T-helper 2 cell treated with Interferon-gamma antibody and Interleukin-4, amounts not matched to agents 5 μg/mL and 100 μg/mL, for 36 hours (primary cell): Measurements from ENCODE around the gene VAV1.

Source experiments
- DNase-seq: peaks from one replicate; pipeline ENCODE4 v3.0.0; 2021; ENCODE audit warnings: low spot score
- H3K27ac Mint-ChIP-seq: one replicate; pipeline ENCODE4 v1.8.0; 2021; ENCODE audit warnings: mild to moderate bottlenecking, mixed read lengths
- H3K27me3 Mint-ChIP-seq: one replicate; pipeline ENCODE4 v1.8.0; 2021; ENCODE audit warnings: low read depth, mixed read lengths
- H3K36me3 Mint-ChIP-seq: one replicate; pipeline ENCODE4 v1.8.0; 2021; ENCODE audit warnings: low read depth, mixed read lengths
- H3K4me1 Mint-ChIP-seq: one replicate; pipeline ENCODE4 v1.8.0; 2021; ENCODE audit warnings: low read depth, mixed read lengths
- H3K4me3 Mint-ChIP-seq: one replicate; pipeline ENCODE4 v1.8.0; 2022; ENCODE audit warnings: mild to moderate bottlenecking, moderate library complexity, mixed read lengths
- H3K9me3 Mint-ChIP-seq: one replicate; pipeline ENCODE4 v1.8.0; 2021; ENCODE audit warnings: mixed read lengths

Gene VAV1

DNA sequence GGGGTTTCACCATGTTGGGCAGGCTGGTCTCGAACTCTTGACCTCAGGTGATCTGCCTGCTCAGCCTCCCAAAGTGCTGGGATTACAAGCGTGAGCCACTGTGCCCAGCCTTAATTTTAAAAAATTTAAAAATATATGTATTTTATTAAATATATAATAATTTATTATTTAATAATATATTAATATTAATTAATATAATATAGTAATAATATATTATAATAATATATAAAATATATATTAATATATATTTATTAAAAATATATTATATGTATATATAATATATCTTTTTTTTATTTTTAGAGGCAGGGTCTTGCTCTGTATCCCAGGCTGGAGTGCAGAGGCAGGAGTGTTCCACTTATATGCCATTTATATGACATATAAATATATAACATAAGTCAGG is 61.9 kb downstream of the VAV1 start:
- peaks cover 64% of the 10 kb centered on the region for H3K36me3 Mint-ChIP-seq

GRCh38 chr19:6835501-6835900 is 63.0 kb downstream of the VAV1 start:
- Mint-ChIP-seq H3K9me3 (no peaks in the 10 kb centered on the region), H3K36me3 (peaks cover 59% of the 10 kb centered on the region), H3K27ac (no peak overlapping the region), H3K4me1 (peaks cover 18% of the 10 kb centered on the region), H3K27me3 (no peaks in the 10 kb centered on the region), H3K4me3 (no peak overlapping the region)
- no peak for DNase-seq

More for the DNA sequence above, 61.9 kb downstream of the VAV1 start:
- Mint-ChIP-seq H3K27ac (no peak overlapping the region), H3K27me3 (no peaks in the 10 kb centered on the region), H3K4me3 (no peak overlapping the region), H3K4me1 (peaks cover 18% of the 10 kb centered on the region), H3K9me3 (no peaks in the 10 kb centered on the region)
- DNase-seq: no peak

GRCh38 chr19:6837525-6837924 is 65.0 kb downstream of the VAV1 start:
- peaks cover 48% of the 10 kb centered on the region for H3K36me3 Mint-ChIP-seq
- H3K27ac Mint-ChIP-seq: peak overlapping the region; percentile 38
- DNase-seq: no peak
- peaks cover 17% of the 10 kb centered on the region for H3K4me1 Mint-ChIP-seq
- no peaks in the 10 kb centered on the region for H3K27me3 Mint-ChIP-seq
- no peaks in the 10 kb centered on the region for H3K9me3 Mint-ChIP-seq
- no peak overlapping the region for H3K4me3 Mint-ChIP-seq

DNA sequence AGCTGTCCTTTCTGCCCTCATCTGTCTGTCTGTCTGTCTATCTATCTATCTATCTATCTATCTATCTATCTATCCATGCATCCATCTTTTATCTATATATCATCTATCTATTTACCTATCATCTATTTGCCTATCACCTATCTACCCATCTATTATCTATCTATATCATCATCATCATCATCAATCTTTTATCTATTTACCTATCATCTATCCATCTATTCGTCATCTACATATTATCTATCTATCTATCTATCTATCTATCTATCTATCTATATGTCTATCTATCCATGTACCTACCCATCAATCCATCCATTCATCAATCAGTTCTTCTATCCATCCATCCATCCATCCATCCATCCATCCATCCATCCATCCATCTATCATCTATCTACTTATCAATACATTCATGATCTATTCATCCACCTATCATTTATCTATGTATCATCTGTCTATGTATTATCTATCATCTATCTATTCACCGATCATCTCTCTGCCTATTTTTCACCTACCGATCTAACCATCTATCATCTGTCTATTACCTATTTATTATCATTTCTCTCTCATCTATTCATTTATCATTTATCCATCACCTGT is 65.7 kb downstream of the VAV1 start:
- DNase-seq: no peak
- peaks cover 17% of the 10 kb centered on the region for H3K4me1 Mint-ChIP-seq
- H3K27me3 Mint-ChIP-seq: no peaks in the 10 kb centered on the region
- H3K36me3 Mint-ChIP-seq: peaks cover 45% of the 10 kb centered on the region
- no peak overlapping the region for H3K4me3 Mint-ChIP-seq
- no peaks in the 10 kb centered on the region for H3K9me3 Mint-ChIP-seq
- H3K27ac Mint-ChIP-seq: peak overlapping the region; percentile 8

DNA sequence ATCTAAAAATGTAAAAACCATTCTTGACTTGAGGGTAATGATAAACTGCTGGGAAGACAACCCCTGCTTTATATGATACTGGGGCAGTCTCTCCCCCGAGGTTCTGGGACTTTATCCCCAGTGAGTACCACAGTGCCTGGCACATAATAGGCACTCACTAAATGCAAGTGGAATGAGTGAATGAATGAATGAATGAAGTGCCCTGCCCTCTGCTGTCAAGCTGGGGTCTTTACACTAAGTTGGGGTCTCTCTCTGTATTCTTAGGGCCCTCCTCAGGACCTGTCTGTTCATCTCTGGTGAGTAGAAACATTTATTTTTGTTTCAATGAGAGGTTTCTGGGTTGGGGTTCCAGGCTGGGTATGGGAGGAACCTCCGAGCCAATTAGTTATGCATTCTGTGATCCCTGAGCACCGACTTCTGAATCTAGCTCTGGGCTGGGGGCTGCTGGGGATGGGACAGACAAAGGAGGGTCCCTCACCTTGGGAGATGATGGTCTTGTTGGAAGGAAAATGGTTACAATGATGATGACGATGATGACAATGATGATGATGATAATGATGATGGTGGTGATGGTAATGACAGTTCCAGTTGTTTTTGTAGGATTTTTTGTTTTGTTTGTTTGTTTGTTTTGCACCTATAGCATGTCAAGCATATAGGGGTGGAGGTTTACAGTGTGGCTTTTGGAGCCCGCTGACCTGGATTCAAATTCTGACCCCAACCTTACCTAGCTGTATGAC is 70.5 kb downstream of the VAV1 start:
- Mint-ChIP-seq H3K4me3 (no peak overlapping the region), H3K27ac (no peak overlapping the region), H3K36me3 (peaks cover 28% of the 10 kb centered on the region)

DNA sequence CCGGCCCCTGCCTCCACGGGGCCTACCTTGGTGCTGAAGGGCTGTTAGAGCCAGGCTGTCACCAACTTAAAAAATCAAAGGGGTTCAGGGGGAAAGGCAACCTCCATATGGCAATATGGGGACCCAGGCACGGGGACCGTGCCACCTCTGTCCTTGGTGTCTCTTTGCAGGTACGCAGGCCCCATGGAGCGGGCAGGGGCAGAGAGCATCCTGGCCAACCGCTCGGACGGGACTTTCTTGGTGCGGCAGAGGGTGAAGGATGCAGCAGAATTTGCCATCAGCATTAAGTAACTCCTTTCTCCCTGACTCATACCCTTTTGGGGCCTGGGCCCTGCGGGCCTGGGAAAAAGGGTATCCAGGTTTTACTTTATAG is 75.3 kb downstream of the VAV1 start:
- Mint-ChIP-seq H3K27ac (no peak overlapping the region), H3K36me3 (peaks cover 39% of the 10 kb centered on the region), H3K4me3 (no peak overlapping the region), H3K4me1 (no peaks in the 10 kb centered on the region), H3K9me3 (no peaks in the 10 kb centered on the region), H3K27me3 (no peaks in the 10 kb centered on the region)
- no peak for DNase-seq

More for the DNA sequence above, 70.5 kb downstream of the VAV1 start:
- Mint-ChIP-seq H3K27me3 (no peaks in the 10 kb centered on the region), H3K9me3 (no peaks in the 10 kb centered on the region), H3K4me1 (peaks cover 3% of the 10 kb centered on the region)
- DNase-seq: no peak

DNA sequence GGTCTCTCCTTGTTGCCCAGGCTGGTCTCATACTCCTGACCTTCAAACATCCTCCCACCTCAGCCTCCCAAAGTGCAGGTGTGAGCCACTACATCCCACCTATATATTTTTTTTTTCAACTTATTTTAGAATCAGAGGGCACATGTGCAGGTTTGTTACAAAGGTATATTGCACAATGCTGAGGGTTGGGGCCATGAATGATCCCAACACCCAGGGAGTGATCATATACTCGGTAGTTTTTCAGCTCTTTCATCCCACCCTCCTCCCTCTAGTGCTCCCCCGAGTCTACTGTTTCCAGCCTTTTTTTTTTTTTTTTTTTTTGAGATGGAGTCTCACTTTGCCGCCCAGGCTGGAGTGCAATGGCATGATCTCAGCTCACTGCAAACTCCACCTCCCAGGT is 76.5 kb downstream of the VAV1 start:
- no peaks in the 10 kb centered on the region for H3K4me1 Mint-ChIP-seq
- H3K4me3 Mint-ChIP-seq: no peak overlapping the region
- H3K27me3 Mint-ChIP-seq: no peaks in the 10 kb centered on the region
- no peak for DNase-seq
- peaks cover 35% of the 10 kb centered on the region for H3K36me3 Mint-ChIP-seq
- no peak overlapping the region for H3K27ac Mint-ChIP-seq
- no peaks in the 10 kb centered on the region for H3K9me3 Mint-ChIP-seq

DNA sequence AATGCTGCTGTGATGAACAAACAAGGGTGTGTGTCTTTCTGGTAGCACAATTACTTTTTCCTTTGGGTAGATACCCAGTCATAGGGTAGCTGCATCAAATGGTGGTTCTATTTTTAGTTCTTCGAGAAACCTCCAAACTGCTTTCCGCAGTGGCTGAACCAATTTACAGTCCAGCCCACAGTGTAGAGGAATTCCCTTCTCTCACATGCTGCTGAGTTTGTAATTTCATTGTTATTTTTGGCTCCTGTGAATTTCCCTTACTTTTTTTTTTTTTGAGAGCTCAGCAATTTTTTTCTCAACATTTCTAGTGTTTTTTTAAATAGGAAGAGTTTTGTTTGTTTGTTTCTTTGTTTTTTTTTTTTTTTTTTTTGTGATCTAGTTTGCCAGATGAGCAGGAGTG is 77.4 kb downstream of the VAV1 start:
- Mint-ChIP-seq H3K4me3 (no peak overlapping the region), H3K27ac (no peak overlapping the region), H3K4me1 (no peaks in the 10 kb centered on the region), H3K36me3 (peaks cover 38% of the 10 kb centered on the region), H3K9me3 (no peaks in the 10 kb centered on the region), H3K27me3 (no peaks in the 10 kb centered on the region)
- DNase-seq: no peak

DNA sequence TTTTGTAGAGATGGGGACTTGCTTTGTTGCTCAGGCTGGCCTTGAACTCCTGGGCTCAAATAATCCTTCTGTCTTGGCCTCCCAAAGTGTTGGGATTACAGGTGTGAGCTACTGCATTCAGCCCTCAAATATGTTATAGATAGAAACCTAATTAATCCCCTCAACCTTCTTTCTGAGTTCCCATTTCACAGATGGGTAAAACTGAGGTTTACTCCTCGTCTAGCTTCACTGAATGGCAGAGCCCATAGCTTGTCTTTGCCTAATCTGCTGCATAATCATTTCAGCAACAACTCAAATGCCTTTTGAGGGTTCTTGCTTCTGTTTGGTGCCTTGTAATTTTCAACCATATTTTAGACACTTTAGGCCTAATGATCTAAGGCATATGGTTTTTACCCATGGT is 78.9 kb downstream of the VAV1 start:
- H3K9me3 Mint-ChIP-seq: no peaks in the 10 kb centered on the region
- H3K27ac Mint-ChIP-seq: no peak overlapping the region
- no peaks in the 10 kb centered on the region for H3K4me1 Mint-ChIP-seq
- DNase-seq: no peak
- no peak overlapping the region for H3K4me3 Mint-ChIP-seq
- no peaks in the 10 kb centered on the region for H3K27me3 Mint-ChIP-seq
- H3K36me3 Mint-ChIP-seq: peaks cover 50% of the 10 kb centered on the region

- no peaks in the 10 kb centered on the region for H3K9me3 Mint-ChIP-seq
- no peak overlapping the region for H3K4me3 Mint-ChIP-seq
- H3K27ac Mint-ChIP-seq: no peak overlapping the region
- DNase-seq: no peak
- no peaks in the 10 kb centered on the region for H3K27me3 Mint-ChIP-seq
- peaks cover 55% of the 10 kb centered on the region for H3K36me3 Mint-ChIP-seq
- no peaks in the 10 kb centered on the region for H3K4me1 Mint-ChIP-seq
Observed at GRCh38 chr19:6852001-6852400, 79.5 kb downstream of the VAV1 start.

- H3K27me3 Mint-ChIP-seq: no peaks in the 10 kb centered on the region
- H3K27ac Mint-ChIP-seq: no peak overlapping the region
- H3K4me1 Mint-ChIP-seq: no peaks in the 10 kb centered on the region
- H3K4me3 Mint-ChIP-seq: no peak overlapping the region
- peaks cover 56% of the 10 kb centered on the region for H3K36me3 Mint-ChIP-seq
- H3K9me3 Mint-ChIP-seq: no peaks in the 10 kb centered on the region
- no peak for DNase-seq
Observed at GRCh38 chr19:6853868-6854267, 81.4 kb downstream of the VAV1 start.

DNA sequence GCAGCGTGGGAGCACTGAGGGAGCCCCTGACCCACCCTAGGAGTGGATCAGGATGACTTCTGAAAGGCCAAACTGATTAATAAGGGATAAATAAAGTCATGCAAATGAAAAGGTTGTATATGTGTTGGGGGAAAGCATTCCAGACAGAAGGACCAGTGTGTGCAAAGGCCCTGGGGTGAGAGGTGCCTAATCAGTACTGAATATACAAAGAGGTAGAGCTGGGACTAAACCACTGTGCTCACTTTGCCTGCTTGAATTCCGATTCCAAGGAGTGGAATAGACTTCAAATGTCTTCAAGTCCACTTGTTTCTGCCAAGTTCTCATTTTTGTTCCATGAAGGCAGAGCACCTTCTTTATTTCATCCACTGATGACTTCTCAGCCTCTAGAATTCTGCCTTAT is 82.2 kb downstream of the VAV1 start:
- Mint-ChIP-seq H3K27ac (peak overlapping the region; percentile 71), H3K27me3 (no peaks in the 10 kb centered on the region), H3K4me1 (no peaks in the 10 kb centered on the region), H3K9me3 (no peaks in the 10 kb centered on the region), H3K36me3 (peaks cover 52% of the 10 kb centered on the region), H3K4me3 (no peak overlapping the region)
- DNase-seq: no peak

GRCh38 chr19:6856749-6857372 is 84.4 kb downstream of the VAV1 start:
- no peak overlapping the region for H3K27ac Mint-ChIP-seq
- H3K4me3 Mint-ChIP-seq: no peak overlapping the region
- peaks cover 37% of the 10 kb centered on the region for H3K36me3 Mint-ChIP-seq
- DNase-seq: no peak
- H3K4me1 Mint-ChIP-seq: peaks cover 2% of the 10 kb centered on the region
- no peaks in the 10 kb centered on the region for H3K27me3 Mint-ChIP-seq
- H3K9me3 Mint-ChIP-seq: no peaks in the 10 kb centered on the region

- peak overlapping the region; percentile 14 for H3K4me3 Mint-ChIP-seq
- peaks cover 16% of the 10 kb centered on the region for H3K4me1 Mint-ChIP-seq
- H3K27ac Mint-ChIP-seq: peak overlapping the region; percentile 64
- peaks cover 7% of the 10 kb centered on the region for H3K36me3 Mint-ChIP-seq
- no peaks in the 10 kb centered on the region for H3K27me3 Mint-ChIP-seq
- no peaks in the 10 kb centered on the region for H3K9me3 Mint-ChIP-seq
- no peak for DNase-seq
Observed at GRCh38 chr19:6861683-6862286, 89.3 kb downstream of the VAV1 start.
